Adipocyte (in vitro differentiated cells): ENCODE data around the gene MORF4L1.

Experiments
- DNase-seq: peaks from one replicate; pipeline ENCODE4 v3.0.0-alpha.2; 2015; ENCODE audit warnings: low read depth
- H3K27me3 ChIP-seq: replicated peaks from 2 replicates; pipeline ENCODE4 v1.7.0; 2013; ENCODE audit warnings: mild to moderate bottlenecking, low read length, moderate library complexity; ENCODE audit not compliant: control insufficient read depth, insufficient read depth
- H3K36me3 ChIP-seq: 2 replicates; pipeline ENCODE4 v1.7.0; 2013; ENCODE audit warnings: low read length, mild to moderate bottlenecking, moderate library complexity; ENCODE audit not compliant: control insufficient read depth, insufficient read depth, severe bottlenecking
- H3K4me1 ChIP-seq: 2 replicates; pipeline ENCODE4 v1.7.0; 2013; ENCODE audit warnings: mild to moderate bottlenecking, low read length, moderate library complexity; ENCODE audit not compliant: control insufficient read depth, insufficient read depth
- H3K4me3 ChIP-seq: 2 replicates; pipeline ENCODE4 v1.7.0; 2013; ENCODE audit warnings: mild to moderate bottlenecking, low read length, moderate library complexity
- H3K9ac ChIP-seq: 2 replicates; pipeline ENCODE4 v1.7.0; 2013; ENCODE audit warnings: mild to moderate bottlenecking, low read length, moderate library complexity
- H3K9me3 ChIP-seq: 2 replicates; pipeline ENCODE4 v1.7.0; 2013; ENCODE audit warnings: mild to moderate bottlenecking, low read length, moderate library complexity; ENCODE audit not compliant: control insufficient read depth

Gene MORF4L1

GRCh38 chr15:78906316-78906620, 33.6 kb downstream of the MORF4L1 start:
- peak; percentile 71 for DNase-seq
- Histone ChIP-seq H3K9me3 (no peaks in the 10 kb centered on the region), H3K36me3 (peaks cover 81% of the 10 kb centered on the region), H3K9ac (peak overlapping the region; percentile 68), H3K4me3 (peak overlapping the region; percentile 28), H3K27me3 (no peaks in the 10 kb centered on the region), H3K4me1 (peaks cover 66% of the 10 kb centered on the region)

- Histone ChIP-seq H3K9ac (peak overlapping the region; percentile 30), H3K27me3 (no peaks in the 10 kb centered on the region), H3K36me3 (peaks cover 81% of the 10 kb centered on the region), H3K9me3 (no peaks in the 10 kb centered on the region), H3K4me3 (no peak overlapping the region), H3K4me1 (peaks cover 56% of the 10 kb centered on the region)
- peak; percentile 38 for DNase-seq
Observed at GRCh38 chr15:78907577-78907976, 34.9 kb downstream of the MORF4L1 start.

GRCh38 chr15:78909160-78909695, 36.5 kb downstream of the MORF4L1 start:
- Histone ChIP-seq H3K9me3 (no peaks in the 10 kb centered on the region), H3K27me3 (no peaks in the 10 kb centered on the region), H3K9ac (peak overlapping the region; percentile 3), H3K4me3 (no peak overlapping the region), H3K4me1 (peaks cover 55% of the 10 kb centered on the region), H3K36me3 (peaks cover 79% of the 10 kb centered on the region)
- no peak for DNase-seq

- peaks cover 55% of the 10 kb centered on the region for H3K4me1 ChIP-seq
- DNase-seq: peak; percentile 72
- peaks cover 73% of the 10 kb centered on the region for H3K36me3 ChIP-seq
- H3K9ac ChIP-seq: peak overlapping the region; percentile 3
- H3K9me3 ChIP-seq: no peaks in the 10 kb centered on the region
- no peaks in the 10 kb centered on the region for H3K27me3 ChIP-seq
- H3K4me3 ChIP-seq: no peak overlapping the region
Observed at GRCh38 chr15:78909791-78910228, 37.1 kb downstream of the MORF4L1 start.

GRCh38 chr15:78910271-78910670, 37.6 kb downstream of the MORF4L1 start:
- Histone ChIP-seq H3K9me3 (no peaks in the 10 kb centered on the region), H3K9ac (no peak overlapping the region), H3K27me3 (no peaks in the 10 kb centered on the region), H3K4me1 (peaks cover 55% of the 10 kb centered on the region), H3K36me3 (peaks cover 68% of the 10 kb centered on the region), H3K4me3 (no peak overlapping the region)
- DNase-seq: no peak

- Histone ChIP-seq H3K27me3 (no peaks in the 10 kb centered on the region), H3K4me1 (peaks cover 52% of the 10 kb centered on the region), H3K9ac (no peak overlapping the region), H3K9me3 (no peaks in the 10 kb centered on the region), H3K36me3 (peaks cover 60% of the 10 kb centered on the region), H3K4me3 (no peak overlapping the region)
- no peak for DNase-seq
Observed at GRCh38 chr15:78912316-78912715, 39.6 kb downstream of the MORF4L1 start.

- DNase-seq: no peak
- no peak overlapping the region for H3K4me3 ChIP-seq
- no peaks in the 10 kb centered on the region for H3K9me3 ChIP-seq
- H3K36me3 ChIP-seq: peaks cover 58% of the 10 kb centered on the region
- H3K9ac ChIP-seq: no peak overlapping the region
- H3K27me3 ChIP-seq: no peaks in the 10 kb centered on the region
- H3K4me1 ChIP-seq: peaks cover 56% of the 10 kb centered on the region
Observed at GRCh38 chr15:78913012-78913411, 40.3 kb downstream of the MORF4L1 start.

- Histone ChIP-seq H3K4me1 (peaks cover 50% of the 10 kb centered on the region), H3K27me3 (no peaks in the 10 kb centered on the region), H3K9ac (peak overlapping the region; percentile 14), H3K36me3 (peaks cover 61% of the 10 kb centered on the region), H3K4me3 (no peak overlapping the region), H3K9me3 (no peaks in the 10 kb centered on the region)
- no peak for DNase-seq
Observed at GRCh38 chr15:78914027-78914764, 41.5 kb downstream of the MORF4L1 start.

GRCh38 chr15:78915341-78916087, 42.8 kb downstream of the MORF4L1 start:
- peaks cover 58% of the 10 kb centered on the region for H3K36me3 ChIP-seq
- no peak overlapping the region for H3K4me3 ChIP-seq
- no peak for DNase-seq

GRCh38 chr15:78916088-78916487, 43.4 kb downstream of the MORF4L1 start:
- Histone ChIP-seq H3K4me1 (peaks cover 47% of the 10 kb centered on the region), H3K4me3 (no peak overlapping the region), H3K36me3 (peaks cover 55% of the 10 kb centered on the region), H3K9ac (no peak overlapping the region), H3K9me3 (no peaks in the 10 kb centered on the region), H3K27me3 (no peaks in the 10 kb centered on the region)
- DNase-seq: no peak

More at GRCh38 chr15:78915341-78916087, 42.8 kb downstream of the MORF4L1 start:
- no peaks in the 10 kb centered on the region for H3K27me3 ChIP-seq
- H3K9me3 ChIP-seq: no peaks in the 10 kb centered on the region
- peaks cover 47% of the 10 kb centered on the region for H3K4me1 ChIP-seq
- H3K9ac ChIP-seq: no peak overlapping the region

- H3K4me1 ChIP-seq: peaks cover 45% of the 10 kb centered on the region
- peaks cover 55% of the 10 kb centered on the region for H3K36me3 ChIP-seq
- no peaks in the 10 kb centered on the region for H3K9me3 ChIP-seq
- H3K27me3 ChIP-seq: no peaks in the 10 kb centered on the region
- no peak overlapping the region for H3K4me3 ChIP-seq
- H3K9ac ChIP-seq: no peak overlapping the region
- DNase-seq: no peak
Observed at GRCh38 chr15:78917888-78918287, 45.2 kb downstream of the MORF4L1 start.
